GM23338 (cell line): ENCODE measurements around the gene ZBTB44. TPM values are rescaled to one million over a fixed set of nuclear protein-coding genes. Genes with fewer than 3 reads are reported as not detected.

Experiments used
- ATAC-seq: fragments of 200-7000 bp; cut with Tn5 transposase; 3 replicates; pipeline ENCODE4 v1.9.1; 2020
- DNase-seq: peaks from one replicate; pipeline ENCODE4 v3.0.0-alpha.2; 2015; ENCODE audit warnings: low spot score
- H2AFZ ChIP-seq: fragments of 200-600 bp; sonication (generic); 2 replicates; pipeline ENCODE4 v1.8.0; 2016; ENCODE audit warnings: antibody characterized with exemption, mild to moderate bottlenecking, moderate library complexity
- H3F3A ChIP-seq: fragments of 200-600 bp; sonication (generic); replicated peaks from 2 replicates; pipeline ENCODE4 v1.8.0; 2017; ENCODE audit warnings: antibody characterized with exemption, mixed run types, low read depth
- H3K27ac ChIP-seq: fragments of 200-600 bp; sonication (generic); 2 replicates; pipeline ENCODE4 v1.6.1; 2016; ENCODE audit warnings: low read depth
- H3K27me3 ChIP-seq: fragments of 200-600 bp; sonication (generic); 2 replicates; pipeline ENCODE4 v1.8.0; 2016; ENCODE audit warnings: mild to moderate bottlenecking, mixed run types, moderate library complexity; ENCODE audit not compliant: insufficient read depth
- H3K36me3 ChIP-seq: fragments of 200-600 bp; sonication (generic); 2 replicates; pipeline ENCODE4 v1.8.0; 2016; ENCODE audit warnings: mild to moderate bottlenecking; ENCODE audit not compliant: insufficient read depth
- H3K4me1 ChIP-seq: fragments of 200-600 bp; sonication (generic); 2 replicates; pipeline ENCODE4 v1.8.0; 2016; ENCODE audit warnings: mild to moderate bottlenecking, moderate library complexity; ENCODE audit not compliant: insufficient read depth
- H3K4me2 ChIP-seq: fragments of 200-600 bp; sonication (generic); 2 replicates; pipeline ENCODE4 v1.7.1; 2017; ENCODE audit warnings: mixed run types
- H3K4me3 ChIP-seq: fragments of 200-600 bp; sonication (generic); 2 replicates; pipeline ENCODE4 v1.6.1; 2016; ENCODE audit warnings: mixed run types
- H3K79me2 ChIP-seq: fragments of 200-600 bp; sonication (generic); replicated peaks from 2 replicates; pipeline ENCODE4 v1.8.0; 2017; ENCODE audit warnings: mild to moderate bottlenecking; ENCODE audit not compliant: insufficient read depth
- H3K9me2 ChIP-seq: fragments of 200-600 bp; sonication (generic); 2 replicates; pipeline ENCODE4 v1.8.0; 2017; ENCODE audit not compliant: insufficient read depth
- H4K20me1 ChIP-seq: fragments of 200-600 bp; sonication (generic); replicated peaks from 2 replicates; pipeline ENCODE4 v1.8.0; 2017; ENCODE audit warnings: mild to moderate bottlenecking; ENCODE audit not compliant: insufficient read depth
- H3K27ac Mint-ChIP-seq: 2 replicates; pipeline ENCODE4 v1.8.0; 2020; ENCODE audit warnings: inconsistent platforms, mild to moderate bottlenecking, moderate library complexity, mixed read lengths
- H3K27me3 Mint-ChIP-seq: 3 replicates; pipeline ENCODE4 v1.8.0; 2022; ENCODE audit warnings: low read depth, mild to moderate bottlenecking, moderate library complexity, mixed read lengths, inconsistent platforms; ENCODE audit not compliant: insufficient read depth, poor library complexity
- H3K36me3 Mint-ChIP-seq: 3 replicates; pipeline ENCODE4 v1.8.0; 2021; ENCODE audit warnings: low read depth, mild to moderate bottlenecking, inconsistent platforms, moderate library complexity, mixed read lengths
- H3K4me1 Mint-ChIP-seq: 3 replicates; pipeline ENCODE4 v1.8.0; 2020; ENCODE audit warnings: mild to moderate bottlenecking, inconsistent platforms, mixed read lengths
- H3K4me3 Mint-ChIP-seq: 3 replicates; pipeline ENCODE4 v1.8.0; 2021; ENCODE audit warnings: moderate library complexity, mild to moderate bottlenecking, inconsistent platforms, mixed read lengths
- H3K9me3 Mint-ChIP-seq: 3 replicates; pipeline ENCODE4 v1.8.0; 2020; ENCODE audit warnings: moderate library complexity, mild to moderate bottlenecking, inconsistent platforms, mixed read lengths
- CREB1 ChIP-seq: fragments of 250-450 bp; sonication (Bioruptor Pico); IDR thresholded peaks from 2 replicates; pipeline ENCODE4 v1.5.0; 2020; ENCODE audit warnings: low read depth, mild to moderate bottlenecking, moderate library complexity
- EZH2 ChIP-seq: fragments of 200-600 bp; sonication (generic); IDR thresholded peaks from one replicate; pipeline ENCODE4 v1.8.0; 2017; ENCODE audit warnings: antibody characterized with exemption, mild to moderate bottlenecking, low read depth; ENCODE audit not compliant: unreplicated experiment
- EZH2phosphoT487 ChIP-seq: fragments of 200-600 bp; sonication (generic); IDR thresholded peaks from one replicate; pipeline ENCODE4 v1.8.1; 2018; ENCODE audit warnings: antibody characterized with exemption; ENCODE audit not compliant: unreplicated experiment
- JUNB ChIP-seq: IDR thresholded peaks from one replicate; pipeline ENCODE4 v1.6.1; 2016; ENCODE audit warnings: antibody characterized with exemption; ENCODE audit not compliant: unreplicated experiment
- NANOG ChIP-seq: IDR thresholded peaks from 2 replicates; pipeline ENCODE4 v1.6.1; 2016; ENCODE audit warnings: antibody characterized with exemption, borderline replicate concordance
- POLR2AphosphoS5 ChIP-seq: IDR thresholded peaks from 2 replicates; pipeline ENCODE4 v1.6.1; 2016; ENCODE audit warnings: antibody characterized with exemption, low read depth
- ZNF114 ChIP-seq: fragments of 250-450 bp; sonication (Bioruptor Pico); IDR thresholded peaks from 2 replicates; pipeline ENCODE4 v1.5.0; 2020; ENCODE audit warnings: mild to moderate bottlenecking, moderate library complexity
- ZNF331 ChIP-seq: fragments of 250-450 bp; sonication (Bioruptor Pico); IDR thresholded peaks from 2 replicates; pipeline ENCODE4 v1.5.0; 2020; ENCODE audit warnings: low read depth, mild to moderate bottlenecking, moderate library complexity
- polyA plus RNA-seq: library from polyadenylated mRNA; unstranded; fragments of >200 nt; fragmentation: Nextera tagmentation; extraction: Ambion mirVana; gene quantifications from 2 replicates; pipeline ENCODE4 v1.2.1, GENCODE V29; 2016
- total RNA-seq: library from RNA; depleted of rRNA; stranded (reverse); fragments of >200 nt; shearing (Covaris generic); gene quantifications from 2 replicates; pipeline ENCODE4 v1.2.3, GENCODE V29; 2014
- TF ChIP-seq, protein P1 (sequence below): IDR thresholded peaks from one replicate; pipeline ENCODE4 v1.6.1; 2018; ENCODE audit warnings: antibody characterized with exemption; ENCODE audit not compliant: unreplicated experiment
- TF ChIP-seq, protein P2 (sequence below), 2 experiments: fragments of 200-600 bp in 1 of 2; sonication (generic) in 1 of 2; conservative IDR thresholded peaks; 2 replicates each; pipeline versions ENCODE4 v1.5.1 to v1.6.1; 2016 to 2017; ENCODE audit warnings: antibody characterized with exemption in 2 of 2, low read depth in 2 of 2, mild to moderate bottlenecking in 2 of 2, moderate library complexity in 1 of 2
- TF ChIP-seq, protein P3 (sequence below): fragments of 250-450 bp; sonication (Bioruptor Pico); IDR thresholded peaks from 2 replicates; pipeline ENCODE4 v1.5.0; 2020; ENCODE audit warnings: mild to moderate bottlenecking, moderate library complexity

The ZBTB44 gene
- total and polyA plus RNA-seq, 2 experiments from 2014 or later = 61.2 to 102 TPM

DNA sequence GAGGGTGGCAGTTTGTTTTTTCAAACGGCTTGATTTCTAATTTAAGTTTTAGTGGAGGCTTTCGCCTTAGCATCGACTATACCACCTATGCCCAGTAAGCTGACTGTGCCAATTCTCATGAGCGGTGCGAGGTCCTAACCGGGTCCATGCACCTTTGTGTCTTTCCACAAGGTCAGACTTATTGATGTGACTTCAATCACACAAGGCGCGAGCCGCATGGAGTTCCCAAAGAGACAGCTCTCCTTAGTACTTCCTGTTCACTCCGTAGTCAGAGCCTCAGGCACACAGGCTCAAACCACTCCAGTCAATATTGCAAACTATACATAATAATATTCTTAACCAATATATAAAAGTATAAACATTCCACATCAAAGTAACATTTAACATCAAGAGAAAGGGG lies 136.9 kb downstream of the ZBTB44 start:
- no peak overlapping the region for H3K27ac Mint-ChIP-seq
- ATAC-seq (no peak), DNase-seq (no peak)
- H3K4me1 Mint-ChIP-seq = peaks cover 8% of the 10 kb centered on the region; the same call in 2 of the 3 replicates
- H3K79me2 ChIP-seq = no peaks in the 10 kb centered on the region
- no peaks in the 10 kb centered on the region for H3K27me3 ChIP-seq
- no peaks in the 10 kb centered on the region for H3F3A ChIP-seq
- H2AFZ ChIP-seq = no peak overlapping the region
- H3K27me3 Mint-ChIP-seq = peaks cover 12% of the 10 kb centered on the region
- no peaks in the 10 kb centered on the region; the same call in 1 of the 2 replicates for H3K4me1 ChIP-seq
- no peaks in the 10 kb centered on the region for H4K20me1 ChIP-seq
- no peak overlapping the region for H3K4me2 ChIP-seq
- no peak overlapping the region for H3K4me3 ChIP-seq
- no peak overlapping the region for H3K27ac ChIP-seq
- peaks cover 5% of the 10 kb centered on the region; the same call in 1 of the 3 replicates for H3K36me3 Mint-ChIP-seq
- no peak for TF ChIP-seq EZH2phosphoT487
- TF ChIP-seq ZNF114 (CRISPR knock-in tag) = no peak
- TF ChIP-seq, protein P1, sequence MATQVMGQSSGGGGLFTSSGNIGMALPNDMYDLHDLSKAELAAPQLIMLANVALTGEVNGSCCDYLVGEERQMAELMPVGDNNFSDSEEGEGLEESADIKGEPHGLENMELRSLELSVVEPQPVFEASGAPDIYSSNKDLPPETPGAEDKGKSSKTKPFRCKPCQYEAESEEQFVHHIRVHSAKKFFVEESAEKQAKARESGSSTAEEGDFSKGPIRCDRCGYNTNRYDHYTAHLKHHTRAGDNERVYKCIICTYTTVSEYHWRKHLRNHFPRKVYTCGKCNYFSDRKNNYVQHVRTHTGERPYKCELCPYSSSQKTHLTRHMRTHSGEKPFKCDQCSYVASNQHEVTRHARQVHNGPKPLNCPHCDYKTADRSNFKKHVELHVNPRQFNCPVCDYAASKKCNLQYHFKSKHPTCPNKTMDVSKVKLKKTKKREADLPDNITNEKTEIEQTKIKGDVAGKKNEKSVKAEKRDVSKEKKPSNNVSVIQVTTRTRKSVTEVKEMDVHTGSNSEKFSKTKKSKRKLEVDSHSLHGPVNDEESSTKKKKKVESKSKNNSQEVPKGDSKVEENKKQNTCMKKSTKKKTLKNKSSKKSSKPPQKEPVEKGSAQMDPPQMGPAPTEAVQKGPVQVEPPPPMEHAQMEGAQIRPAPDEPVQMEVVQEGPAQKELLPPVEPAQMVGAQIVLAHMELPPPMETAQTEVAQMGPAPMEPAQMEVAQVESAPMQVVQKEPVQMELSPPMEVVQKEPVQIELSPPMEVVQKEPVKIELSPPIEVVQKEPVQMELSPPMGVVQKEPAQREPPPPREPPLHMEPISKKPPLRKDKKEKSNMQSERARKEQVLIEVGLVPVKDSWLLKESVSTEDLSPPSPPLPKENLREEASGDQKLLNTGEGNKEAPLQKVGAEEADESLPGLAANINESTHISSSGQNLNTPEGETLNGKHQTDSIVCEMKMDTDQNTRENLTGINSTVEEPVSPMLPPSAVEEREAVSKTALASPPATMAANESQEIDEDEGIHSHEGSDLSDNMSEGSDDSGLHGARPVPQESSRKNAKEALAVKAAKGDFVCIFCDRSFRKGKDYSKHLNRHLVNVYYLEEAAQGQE = no peak
- TF ChIP-seq ZNF331 = no peak
- TF ChIP-seq JUNB = no peak
- TF ChIP-seq, protein P2, sequence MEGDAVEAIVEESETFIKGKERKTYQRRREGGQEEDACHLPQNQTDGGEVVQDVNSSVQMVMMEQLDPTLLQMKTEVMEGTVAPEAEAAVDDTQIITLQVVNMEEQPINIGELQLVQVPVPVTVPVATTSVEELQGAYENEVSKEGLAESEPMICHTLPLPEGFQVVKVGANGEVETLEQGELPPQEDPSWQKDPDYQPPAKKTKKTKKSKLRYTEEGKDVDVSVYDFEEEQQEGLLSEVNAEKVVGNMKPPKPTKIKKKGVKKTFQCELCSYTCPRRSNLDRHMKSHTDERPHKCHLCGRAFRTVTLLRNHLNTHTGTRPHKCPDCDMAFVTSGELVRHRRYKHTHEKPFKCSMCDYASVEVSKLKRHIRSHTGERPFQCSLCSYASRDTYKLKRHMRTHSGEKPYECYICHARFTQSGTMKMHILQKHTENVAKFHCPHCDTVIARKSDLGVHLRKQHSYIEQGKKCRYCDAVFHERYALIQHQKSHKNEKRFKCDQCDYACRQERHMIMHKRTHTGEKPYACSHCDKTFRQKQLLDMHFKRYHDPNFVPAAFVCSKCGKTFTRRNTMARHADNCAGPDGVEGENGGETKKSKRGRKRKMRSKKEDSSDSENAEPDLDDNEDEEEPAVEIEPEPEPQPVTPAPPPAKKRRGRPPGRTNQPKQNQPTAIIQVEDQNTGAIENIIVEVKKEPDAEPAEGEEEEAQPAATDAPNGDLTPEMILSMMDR (conservative IDR thresholded peaks at IDR 0.05; ENCODE audit: low read depth in 2 of 2) = no peak
- TF ChIP-seq CREB1 (CRISPR knock-in tag) = no peak
- TF ChIP-seq, protein P3, sequence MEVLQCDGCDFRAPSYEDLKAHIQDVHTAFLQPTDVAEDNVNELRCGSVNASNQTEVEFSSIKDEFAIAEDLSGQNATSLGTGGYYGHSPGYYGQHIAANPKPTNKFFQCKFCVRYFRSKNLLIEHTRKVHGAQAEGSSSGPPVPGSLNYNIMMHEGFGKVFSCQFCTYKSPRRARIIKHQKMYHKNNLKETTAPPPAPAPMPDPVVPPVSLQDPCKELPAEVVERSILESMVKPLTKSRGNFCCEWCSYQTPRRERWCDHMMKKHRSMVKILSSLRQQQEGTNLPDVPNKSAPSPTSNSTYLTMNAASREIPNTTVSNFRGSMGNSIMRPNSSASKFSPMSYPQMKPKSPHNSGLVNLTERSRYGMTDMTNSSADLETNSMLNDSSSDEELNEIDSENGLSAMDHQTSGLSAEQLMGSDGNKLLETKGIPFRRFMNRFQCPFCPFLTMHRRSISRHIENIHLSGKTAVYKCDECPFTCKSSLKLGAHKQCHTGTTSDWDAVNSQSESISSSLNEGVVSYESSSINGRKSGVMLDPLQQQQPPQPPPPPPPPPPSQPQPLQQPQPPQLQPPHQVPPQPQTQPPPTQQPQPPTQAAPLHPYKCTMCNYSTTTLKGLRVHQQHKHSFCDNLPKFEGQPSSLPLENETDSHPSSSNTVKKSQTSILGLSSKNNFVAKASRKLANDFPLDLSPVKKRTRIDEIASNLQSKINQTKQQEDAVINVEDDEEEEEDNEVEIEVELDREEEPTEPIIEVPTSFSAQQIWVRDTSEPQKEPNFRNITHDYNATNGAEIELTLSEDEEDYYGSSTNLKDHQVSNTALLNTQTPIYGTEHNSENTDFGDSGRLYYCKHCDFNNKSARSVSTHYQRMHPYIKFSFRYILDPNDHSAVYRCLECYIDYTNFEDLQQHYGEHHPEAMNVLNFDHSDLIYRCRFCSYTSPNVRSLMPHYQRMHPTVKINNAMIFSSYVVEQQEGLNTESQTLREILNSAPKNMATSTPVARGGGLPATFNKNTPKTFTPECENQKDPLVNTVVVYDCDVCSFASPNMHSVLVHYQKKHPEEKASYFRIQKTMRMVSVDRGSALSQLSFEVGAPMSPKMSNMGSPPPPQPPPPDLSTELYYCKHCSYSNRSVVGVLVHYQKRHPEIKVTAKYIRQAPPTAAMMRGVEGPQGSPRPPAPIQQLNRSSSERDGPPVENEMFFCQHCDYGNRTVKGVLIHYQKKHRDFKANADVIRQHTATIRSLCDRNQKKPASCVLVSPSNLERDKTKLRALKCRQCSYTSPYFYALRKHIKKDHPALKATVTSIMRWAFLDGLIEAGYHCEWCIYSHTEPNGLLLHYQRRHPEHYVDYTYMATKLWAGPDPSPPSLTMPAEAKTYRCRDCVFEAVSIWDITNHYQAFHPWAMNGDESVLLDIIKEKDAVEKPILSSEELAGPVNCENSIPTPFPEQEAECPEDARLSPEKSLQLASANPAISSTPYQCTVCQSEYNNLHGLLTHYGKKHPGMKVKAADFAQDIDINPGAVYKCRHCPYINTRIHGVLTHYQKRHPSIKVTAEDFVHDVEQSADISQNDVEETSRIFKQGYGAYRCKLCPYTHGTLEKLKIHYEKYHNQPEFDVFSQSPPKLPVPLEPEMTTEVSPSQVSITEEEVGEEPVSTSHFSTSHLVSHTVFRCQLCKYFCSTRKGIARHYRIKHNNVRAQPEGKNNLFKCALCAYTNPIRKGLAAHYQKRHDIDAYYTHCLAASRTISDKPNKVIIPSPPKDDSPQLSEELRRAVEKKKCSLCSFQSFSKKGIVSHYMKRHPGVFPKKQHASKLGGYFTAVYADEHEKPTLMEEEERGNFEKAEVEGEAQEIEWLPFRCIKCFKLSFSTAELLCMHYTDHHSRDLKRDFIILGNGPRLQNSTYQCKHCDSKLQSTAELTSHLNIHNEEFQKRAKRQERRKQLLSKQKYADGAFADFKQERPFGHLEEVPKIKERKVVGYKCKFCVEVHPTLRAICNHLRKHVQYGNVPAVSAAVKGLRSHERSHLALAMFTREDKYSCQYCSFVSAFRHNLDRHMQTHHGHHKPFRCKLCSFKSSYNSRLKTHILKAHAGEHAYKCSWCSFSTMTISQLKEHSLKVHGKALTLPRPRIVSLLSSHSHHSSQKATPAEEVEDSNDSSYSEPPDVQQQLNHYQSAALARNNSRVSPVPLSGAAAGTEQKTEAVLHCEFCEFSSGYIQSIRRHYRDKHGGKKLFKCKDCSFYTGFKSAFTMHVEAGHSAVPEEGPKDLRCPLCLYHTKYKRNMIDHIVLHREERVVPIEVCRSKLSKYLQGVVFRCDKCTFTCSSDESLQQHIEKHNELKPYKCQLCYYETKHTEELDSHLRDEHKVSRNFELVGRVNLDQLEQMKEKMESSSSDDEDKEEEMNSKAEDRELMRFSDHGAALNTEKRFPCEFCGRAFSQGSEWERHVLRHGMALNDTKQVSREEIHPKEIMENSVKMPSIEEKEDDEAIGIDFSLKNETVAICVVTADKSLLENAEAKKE (CRISPR knock-in tag) = no peak
- TF ChIP-seq NANOG = no peak
- TF ChIP-seq POLR2AphosphoS5 = no peak
- TF ChIP-seq EZH2 = no peak
- no peaks in the 10 kb centered on the region for H3K9me2 ChIP-seq
- H3K4me3 Mint-ChIP-seq = no peak overlapping the region
- peaks cover 6% of the 10 kb centered on the region; the same call in 1 of the 3 replicates for H3K9me3 Mint-ChIP-seq
- no peaks in the 10 kb centered on the region for H3K36me3 ChIP-seq
